HepG2 (cell line): ENCODE results near the gene GAS6. TPM values are rescaled to one million over a fixed set of nuclear protein-coding genes. Genes with fewer than 3 reads are reported as not detected.

Source experiments
- ATAC-seq: fragments of 200-7000 bp; cut with Tn5 transposase; 3 replicates; pipeline ENCODE4 v1.9.1; 2020; ENCODE audit warnings: mild to moderate bottlenecking, moderate library complexity
- BruUV-seq: library from RNA; stranded (reverse); fragments of 400-500 nt; replicated peaks from 2 replicates; lab custom pipeline; 2021; lab: Mats Ljungman, UMichigan
- CTCF ChIA-PET: fragments of 300-600 bp; formaldehyde crosslinking; extraction: SDS; loops from one replicate; lab custom pipeline; 2021; ENCODE audit warnings: low total read pairs, inconsistent platforms, low intra/inter-chr PET ratio; lab: Yijun Ruan, JAX
- POLR2A ChIA-PET: fragments of 350-600 bp; sonication (Branson Sonifier 250); formaldehyde crosslinking; loops from one replicate; lab custom pipeline; 2020; ENCODE audit warnings: antibody characterized with exemption, inconsistent platforms; lab: Yijun Ruan, JAX
- DNase-seq: peaks from one replicate; pipeline ENCODE4 v3.0.0-alpha.2; 2015; ENCODE audit warnings: low spot score
- FAIRE-seq: peaks from 3 replicates; lab custom pipeline; 2011; peaks lifted over from hg19 to GRCh38; lab: Jason Lieb, UNC
- H2AFZ ChIP-seq: one replicate; pipeline ENCODE4 v1.6.1; 2011; ENCODE audit warnings: low read length, inconsistent platforms
- H3K27ac ChIP-seq: fragments of 300-600 bp; 3 replicates; pipeline ENCODE4 v1.8.0; 2011; ENCODE audit warnings: mixed run types, mild to moderate bottlenecking, mixed read lengths, low read length, inconsistent platforms; ENCODE audit not compliant: insufficient read depth; ENCODE audit errors: extremely low read length
- H3K27me3 ChIP-seq, 2 experiments: fragments of 200-600 bp in 1 of 2; 2 replicates in 1 of 2; 3 replicates in 1 of 2; pipeline versions ENCODE4 v1.6.0 to v1.8.0; 2011; ENCODE audit warnings: low read length in 2 of 2, mild to moderate bottlenecking in 2 of 2, moderate library complexity in 2 of 2, inconsistent platforms in 1 of 2; ENCODE audit not compliant: insufficient read depth in 2 of 2, control insufficient read depth in 1 of 2
- H3K36me3 ChIP-seq, 2 experiments: fragments of 200-600 bp in 1 of 2; replicated peaks in 1 of 2; 2 replicates in 1 of 2; 3 replicates in 1 of 2; pipeline versions ENCODE4 v1.5.1 to v1.8.0; 2011; ENCODE audit warnings: low read length in 2 of 2, inconsistent platforms in 1 of 2; ENCODE audit not compliant: insufficient read depth in 2 of 2, control insufficient read depth in 1 of 2
- H3K4me1 ChIP-seq: 2 replicates; pipeline ENCODE4 v1.5.1; 2012; ENCODE audit warnings: low read length, inconsistent platforms; ENCODE audit not compliant: insufficient read depth
- H3K4me2 ChIP-seq: 2 replicates; pipeline ENCODE4 v1.6.0; 2011; ENCODE audit warnings: low read depth, low read length, inconsistent platforms
- H3K4me3 ChIP-seq, 3 experiments: fragments of 200-600 bp in 1 of 3; sonication (generic), shearing (Covaris generic) in 1 of 3; replicated peaks in 1 of 3; 2 replicates each; pipeline ENCODE4 v1.5.1; 2011 to 2016; ENCODE audit warnings: low read length in 3 of 3, inconsistent platforms in 2 of 3, low read depth in 2 of 3, mild to moderate bottlenecking in 2 of 3, control low read depth in 1 of 3, mixed read lengths in 1 of 3; ENCODE audit not compliant: insufficient read depth in 1 of 3
- H3K79me2 ChIP-seq: one replicate; pipeline ENCODE4 v1.6.1; 2011; ENCODE audit warnings: low read length, inconsistent platforms; ENCODE audit not compliant: insufficient read depth
- H3K9ac ChIP-seq: 2 replicates; pipeline ENCODE4 v1.6.0; 2011; ENCODE audit warnings: mild to moderate bottlenecking, low read depth, low read length, inconsistent platforms; ENCODE audit not compliant: insufficient read depth
- H3K9me3 ChIP-seq: 2 replicates; pipeline ENCODE4 v1.5.1; 2012; ENCODE audit warnings: mild to moderate bottlenecking, low read length
- H4K20me1 ChIP-seq: 2 replicates; pipeline ENCODE4 v1.6.0; 2011; ENCODE audit warnings: inconsistent platforms, mild to moderate bottlenecking, low read length, moderate library complexity; ENCODE audit not compliant: insufficient read depth
- KLF9 ChIP-seq: IDR thresholded peaks from 2 replicates; pipeline ENCODE4 v1.6.1; 2016; ENCODE audit warnings: low read depth
- MYC ChIP-seq: sonication (generic); formaldehyde crosslinking; IDR thresholded peaks from 2 replicates; pipeline ENCODE4 v1.9.0; 2021; ENCODE audit warnings: missing genetic modification reagents, borderline replicate concordance
- ONECUT2 ChIP-seq: sonication (generic); formaldehyde crosslinking; IDR thresholded peaks from 2 replicates; pipeline ENCODE4 v1.4.0; 2020; ENCODE audit warnings: missing genetic modification reagents
- TAF1 ChIP-seq: sonication (generic); formaldehyde crosslinking; IDR thresholded peaks from 2 replicates; pipeline ENCODE4 v1.4.0; 2020; ENCODE audit warnings: missing genetic modification reagents
- TCF7 ChIP-seq: sonication (generic); IDR thresholded peaks from 2 replicates; pipeline ENCODE4 v1.6.1; 2016; ENCODE audit warnings: antibody characterized with exemption, low read depth
- ZBTB33 ChIP-seq: sonication (generic); formaldehyde crosslinking; IDR thresholded peaks from 2 replicates; pipeline ENCODE4 v1.4.0; 2020; ENCODE audit warnings: missing genetic modification reagents
- ZBTB4 ChIP-seq: sonication (generic); formaldehyde crosslinking; IDR thresholded peaks from 2 replicates; pipeline ENCODE4 v1.4.0; 2020; ENCODE audit warnings: missing genetic modification reagents, mild to moderate bottlenecking, borderline replicate concordance
- ZNF430 ChIP-seq: sonication (generic); formaldehyde crosslinking; IDR thresholded peaks from 2 replicates; pipeline ENCODE4 v1.9.0; 2021; ENCODE audit warnings: mild to moderate bottlenecking, missing genetic modification reagents
- ZNF709 ChIP-seq: sonication (generic); formaldehyde crosslinking; IDR thresholded peaks from 2 replicates; pipeline ENCODE4 v1.5.0; 2020; ENCODE audit warnings: mild to moderate bottlenecking, missing genetic modification reagents
- ZNF766 ChIP-seq: sonication (generic); formaldehyde crosslinking; IDR thresholded peaks from 2 replicates; pipeline ENCODE4 v1.5.0; 2020; ENCODE audit warnings: missing genetic modification reagents, borderline replicate concordance
- ZNF878 ChIP-seq: sonication (generic); formaldehyde crosslinking; IDR thresholded peaks from 2 replicates; pipeline ENCODE4 v1.8.1; 2023; ENCODE audit warnings: mild to moderate bottlenecking, missing genetic modification reagents, moderate library complexity
- ZNF891 ChIP-seq: sonication (generic); formaldehyde crosslinking; IDR thresholded peaks from 2 replicates; pipeline ENCODE4 v1.5.0; 2020; ENCODE audit warnings: mild to moderate bottlenecking, missing genetic modification reagents
- WGBS: methylation state at CpG from one replicate; pipeline ENCODE4 v1.1.6; 2017; ENCODE audit warnings: low lambda C conversion rate; 5-methylcytosine and 5-hydroxymethylcytosine counted together
- in situ Hi-C: cut with HindIII; loops from 2 replicates; pipeline ENCODE4 v1.10.0; 2017; ENCODE audit warnings: low pct_unique_long_range_greater_than_20kb; ENCODE audit not compliant: extremely low pct_ligation_motif_present
- intact Hi-C: fragments of 100-400 bp; cut with micrococcal nuclease; formaldehyde crosslinking; loops from one replicate; pipeline ENCODE4 v1.10.0; 2022; ENCODE audit not compliant: unreplicated experiment
- polyA plus RNA-seq, 8 experiments: library from polyadenylated mRNA; depleted of rRNA in 3 of 8; stranded (reverse) in 7 of 8; unstranded in 1 of 8; fragments of >200 nt; fragmentation: Illumina TruSeq in 4 of 8; extraction: Trizol in 4 of 8; gene quantifications; 2 replicates each; pipeline versions ENCODE4 v1.2.1 to v1.2.3, GENCODE V29; 2011 to 2016; ENCODE audit warnings: low read depth in 4 of 8, missing spikeins in 1 of 8, mixed read lengths in 1 of 8; ENCODE audit not compliant: insufficient read depth in 1 of 8
- total RNA-seq, 5 experiments: library from RNA; depleted of rRNA; stranded (reverse); fragments of >200 nt; fragmentation: Illumina TruSeq; extraction: Trizol; gene quantifications; 2 replicates each; pipeline ENCODE4 v1.2.3, GENCODE V29; 2016; ENCODE audit warnings: low read depth in 1 of 5

The GAS6 gene
- total and polyA plus RNA-seq, 2 of the 13 experiments (the other 11 are each of a cell fraction or from before 2014, with no cell fraction given) = 0.09 to 0.24 TPM

- Histone ChIP-seq H3K4me1 (no peaks in the 10 kb centered on the region), H3K36me3 (no peaks in the 10 kb centered on the region), H3K4me2 (no peak overlapping the region), H3K27me3 (peaks cover 4 to 29% of the 10 kb centered on the region in 2 experiments), H3K9me3 (no peaks in the 10 kb centered on the region), H3K27ac (no peak overlapping the region), H4K20me1 (no peaks in the 10 kb centered on the region), H2AFZ (no peak overlapping the region), H3K4me3 (no peak overlapping the region)
- in situ Hi-C loops = no loop called here
- WGBS = 0% methylated on average over 3 of the region's 4 CpGs
- intact Hi-C loops = no loop called here
- no peak for ATAC-seq
- CTCF ChIA-PET = no interaction called here
- TF ChIP-seq ONECUT2 (CRISPR knock-in tag) (no peak), ZNF430 (CRISPR knock-in tag) (no peak), TAF1 (CRISPR knock-in tag) (no peak), MYC (CRISPR knock-in tag) (no peak), KLF9 (no peak), ZBTB33 (no peak), ZNF709 (CRISPR knock-in tag) (no peak), ZBTB4 (CRISPR knock-in tag) (no peak), TCF7 (no peak), ZNF878 (CRISPR knock-in tag) (no peak), ZNF766 (CRISPR knock-in tag) (no peak), ZNF891 (CRISPR knock-in tag) (no peak)
- TF ChIP-seq, all 625 proteins: peak for 0
- DNase-seq (no peak), FAIRE-seq (no peak)
- BruUV-seq = no TSS peak
- no peak overlapping the region for H3K9ac ChIP-seq
- POLR2A ChIA-PET = no interaction called here
- H3K79me2 ChIP-seq = no peaks in the 10 kb centered on the region
Measured at GRCh38 chr13:113906571-113906970, 42.7 kb upstream of the GAS6 start.
